Measurements from ENCODE around the gene STAT5A.
A peak's percentile ranks its signal among the peaks of the same experiment; 100 is the strongest.

Gene STAT5A

GRCh38 chr17:42270170-42270535, 18.1 kb upstream of the STAT5A start:
- DNase-seq: no peak

GRCh38 chr17:42270596-42270995, 17.7 kb upstream of the STAT5A start:
- no peak for DNase-seq

- DNase-seq: no peak
Measured at GRCh38 chr17:42271006-42271778, 17.1 kb upstream of the STAT5A start.

GRCh38 chr17:42271779-42272035, 16.6 kb upstream of the STAT5A start:
- no peak for DNase-seq

GRCh38 chr17:42272162-42272907, 16.0 kb upstream of the STAT5A start:
- DNase-seq: no peak

GRCh38 chr17:42273474-42274252, 14.6 kb upstream of the STAT5A start:
- DNase-seq: no peak

- no peak for DNase-seq
Measured at GRCh38 chr17:42274253-42274542, 14.1 kb upstream of the STAT5A start.

- DNase-seq: no peak
Measured at GRCh38 chr17:42274812-42275526, 13.3 kb upstream of the STAT5A start.

GRCh38 chr17:42275527-42276358, 12.6 kb upstream of the STAT5A start:
- no peak for DNase-seq

GRCh38 chr17:42276359-42276608, 12.0 kb upstream of the STAT5A start, which contains the start of gene STAT5B:
Gene STAT5B (minus strand): TSS chr17:42276391. CDS start chr17:42232127, 44,264 bp downstream.
- DNase-seq: peak; percentile 41 to 52

GRCh38 chr17:42276609-42277341, 11.5 kb upstream of the STAT5A start:
- no peak for DNase-seq

- no peak for DNase-seq
Measured at GRCh38 chr17:42277342-42277712, 11.0 kb upstream of the STAT5A start.

- DNase-seq: no peak
Measured at GRCh38 chr17:42279776-42280630, 8.3 kb upstream of the STAT5A start.

GRCh38 chr17:42281571-42282096, 6.7 kb upstream of the STAT5A start:
- no peak for DNase-seq

GRCh38 chr17:42282478-42283080, 5.7 kb upstream of the STAT5A start:
- DNase-seq: no peak

- no peak for DNase-seq
Measured at GRCh38 chr17:42283241-42284023, 4.9 kb upstream of the STAT5A start.

- DNase-seq: no peak
Measured at GRCh38 chr17:42284024-42284369, 4.3 kb upstream of the STAT5A start.

- no peak for DNase-seq
Measured at GRCh38 chr17:42284566-42284965, 3.7 kb upstream of the STAT5A start.

- no peak for DNase-seq
Measured at GRCh38 chr17:42285346-42286050, 2.8 kb upstream of the STAT5A start.

Measured in hippocampal formation (tissue), 2 donors.